Measurements from ENCODE around the gene TRIM28.

TRIM28 gene

GRCh38 chr19:58562122-58563033, 18.5 kb downstream of the TRIM28 start:
- TF ChIP-seq CTCF (IDR thresholded peaks at IDR 0.05; ENCODE audit: low read depth, low read length), result no peak
- peak overlapping the region; percentile 42 for H3K4me3 ChIP-seq (ENCODE audit: low read depth, low read length)

GRCh38 chr19:58563034-58563573, 19.2 kb downstream of the TRIM28 start:
- TF ChIP-seq CTCF (IDR thresholded peaks at IDR 0.05; ENCODE audit: low read depth, low read length), result no peak
- H3K4me3 ChIP-seq (ENCODE audit: low read depth, low read length), result peak overlapping the region; percentile 42

GRCh38 chr19:58563823-58564222, 20.0 kb downstream of the TRIM28 start:
- H3K4me3 ChIP-seq (ENCODE audit: low read depth, low read length), result no peak overlapping the region
- TF ChIP-seq CTCF (IDR thresholded peaks at IDR 0.05; ENCODE audit: low read depth, low read length), result no peak

- no peak for TF ChIP-seq CTCF (IDR thresholded peaks at IDR 0.05; ENCODE audit: low read depth, low read length)
- H3K4me3 ChIP-seq (ENCODE audit: low read depth, low read length), result no peak overlapping the region
These were observed 23.1 kb downstream of the TRIM28 start for GRCh38 chr19:58566989-58567388.

GRCh38 chr19:58568453-58569130, 24.7 kb downstream of the TRIM28 start:
- TF ChIP-seq CTCF (IDR thresholded peaks at IDR 0.05; ENCODE audit: low read depth, low read length), result no peak

GRCh38 chr19:58569191-58569942, 25.5 kb downstream of the TRIM28 start:
- no peak overlapping the region for H3K4me3 ChIP-seq (ENCODE audit: low read depth, low read length)
- TF ChIP-seq CTCF (IDR thresholded peaks at IDR 0.05; ENCODE audit: low read depth, low read length), result no peak

More at GRCh38 chr19:58568453-58569130, 24.7 kb downstream of the TRIM28 start:
- H3K4me3 ChIP-seq (ENCODE audit: low read depth, low read length), result no peak overlapping the region

Data from WI38 (cell line).